Ascending aorta (tissue), 2 donors: ENCODE data around the gene BCLAF3. TPM values are rescaled to one million over a fixed set of nuclear protein-coding genes. Genes with fewer than 3 reads are reported as not detected.

Experiments used
- DNase-seq, 2 donors: peaks; one replicate each; pipeline ENCODE4 v3.0.0-alpha.2; 2019; ENCODE audit warnings: low spot score in 2 of 2
- H3K27ac ChIP-seq, 2 donors: fragments of 200-600 bp; sonication (generic); one replicate each; pipeline ENCODE4 v1.5.1; 2016 to 2017; ENCODE audit warnings: mild to moderate bottlenecking in 1 of 2
- H3K27me3 ChIP-seq: fragments of 200-600 bp; sonication (generic); one replicate; pipeline ENCODE4 v1.5.1; 2017
- H3K36me3 ChIP-seq, 2 donors: fragments of 200-600 bp; sonication (generic); one replicate each; pipeline ENCODE4 v1.5.1; 2016
- H3K4me1 ChIP-seq, 2 donors: fragments of 200-600 bp; sonication (generic); one replicate each; pipeline ENCODE4 v1.5.1; 2016 to 2017; ENCODE audit warnings: mild to moderate bottlenecking in 1 of 2
- H3K4me3 ChIP-seq, 2 donors: fragments of 200-600 bp; sonication (generic); one replicate each; pipeline ENCODE4 v1.5.1; 2016 to 2017; ENCODE audit warnings: mild to moderate bottlenecking in 1 of 2
- H3K9me3 ChIP-seq, 2 donors: fragments of 200-600 bp; sonication (generic); one replicate each; pipeline ENCODE4 v1.5.1; 2016
- intact Hi-C: fragments of 100-400 bp; cut with DNase I; formaldehyde crosslinking; loops from one replicate; pipeline ENCODE4 v1.15.1; 2023
- total RNA-seq: library from RNA; depleted of rRNA; stranded (reverse); fragments of >200 nt; gene quantifications from one replicate; pipeline ENCODE4 v1.1.0, GENCODE V29; 2016
- TF ChIP-seq, protein P1 (sequence below), 3 experiments: fragments of 200-600 bp in 2 of 3; fragments of 450-650 bp in 1 of 3; sonication (generic) in 2 of 3; IDR thresholded peaks; one replicate each; pipeline ENCODE4 v1.5.1; 2016 to 2019; ENCODE audit warnings: antibody characterized with exemption in 3 of 3, mild to moderate bottlenecking in 1 of 3, moderate library complexity in 1 of 3

The BCLAF3 gene
- total RNA-seq, 1 donor from 2014 or later: 5.0 TPM

DNA sequence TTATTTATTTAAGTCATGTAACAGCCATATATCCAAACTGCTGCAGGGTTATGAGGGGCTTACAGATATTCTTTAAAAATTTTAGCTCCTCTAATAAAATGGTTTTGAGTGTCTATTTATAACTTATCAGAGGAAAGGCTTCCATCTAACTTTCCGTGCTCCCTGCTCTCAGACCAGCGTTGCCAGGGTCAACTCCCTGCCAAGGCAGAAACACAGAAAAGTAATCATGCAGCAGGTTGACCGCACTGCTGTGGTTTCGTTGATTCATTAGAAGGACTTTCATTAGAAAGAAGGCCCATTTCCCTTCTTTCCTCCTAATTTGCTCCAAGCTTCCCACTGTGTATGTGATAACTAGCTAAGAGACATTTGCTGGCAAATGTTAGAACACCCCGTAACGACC, 33.9 kb downstream of the BCLAF3 start:
- no peaks in the 10 kb centered on the region for H3K27me3 ChIP-seq
- TF ChIP-seq, protein P1, sequence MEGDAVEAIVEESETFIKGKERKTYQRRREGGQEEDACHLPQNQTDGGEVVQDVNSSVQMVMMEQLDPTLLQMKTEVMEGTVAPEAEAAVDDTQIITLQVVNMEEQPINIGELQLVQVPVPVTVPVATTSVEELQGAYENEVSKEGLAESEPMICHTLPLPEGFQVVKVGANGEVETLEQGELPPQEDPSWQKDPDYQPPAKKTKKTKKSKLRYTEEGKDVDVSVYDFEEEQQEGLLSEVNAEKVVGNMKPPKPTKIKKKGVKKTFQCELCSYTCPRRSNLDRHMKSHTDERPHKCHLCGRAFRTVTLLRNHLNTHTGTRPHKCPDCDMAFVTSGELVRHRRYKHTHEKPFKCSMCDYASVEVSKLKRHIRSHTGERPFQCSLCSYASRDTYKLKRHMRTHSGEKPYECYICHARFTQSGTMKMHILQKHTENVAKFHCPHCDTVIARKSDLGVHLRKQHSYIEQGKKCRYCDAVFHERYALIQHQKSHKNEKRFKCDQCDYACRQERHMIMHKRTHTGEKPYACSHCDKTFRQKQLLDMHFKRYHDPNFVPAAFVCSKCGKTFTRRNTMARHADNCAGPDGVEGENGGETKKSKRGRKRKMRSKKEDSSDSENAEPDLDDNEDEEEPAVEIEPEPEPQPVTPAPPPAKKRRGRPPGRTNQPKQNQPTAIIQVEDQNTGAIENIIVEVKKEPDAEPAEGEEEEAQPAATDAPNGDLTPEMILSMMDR (IDR thresholded peaks at IDR 0.05): no peak
- no peaks in the 10 kb centered on the region for H3K9me3 ChIP-seq
- H3K27ac ChIP-seq: no peak overlapping the region
- intact Hi-C loops: no loop called here
- H3K36me3 ChIP-seq: peaks cover 0 to 3% of the 10 kb centered on the region in 2 donors
- no peaks in the 10 kb centered on the region for H3K4me1 ChIP-seq
- no peak overlapping the region for H3K4me3 ChIP-seq
- no peak for DNase-seq

DNA sequence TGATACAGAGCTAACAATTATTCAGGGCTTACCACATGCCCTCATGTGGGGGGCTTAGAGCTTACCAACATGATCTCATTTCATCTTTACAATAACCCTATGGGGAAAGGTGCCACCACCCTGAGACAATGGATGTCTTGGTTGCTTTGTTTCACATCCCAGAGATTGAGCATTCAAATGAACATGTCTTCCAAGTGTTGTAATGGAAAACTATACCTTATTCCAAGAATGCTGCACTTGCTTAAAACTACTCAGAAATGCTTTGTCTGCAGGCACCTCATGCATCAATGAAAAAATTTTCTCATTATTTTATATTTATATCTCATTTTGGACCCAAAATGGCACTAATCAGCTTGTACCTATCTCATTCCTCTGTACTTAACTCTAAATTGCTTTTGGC, 34.6 kb downstream of the BCLAF3 start:
- Histone ChIP-seq H3K27ac (no peak overlapping the region), H3K4me1 (no peaks in the 10 kb centered on the region), H3K36me3 (peaks cover 0 to 3% of the 10 kb centered on the region in 2 donors), H3K9me3 (no peaks in the 10 kb centered on the region), H3K4me3 (no peak overlapping the region), H3K27me3 (no peaks in the 10 kb centered on the region)
- no peak for DNase-seq
- TF ChIP-seq, protein P1 (IDR thresholded peaks at IDR 0.05): no peak
- intact Hi-C loops: no loop called here

DNA sequence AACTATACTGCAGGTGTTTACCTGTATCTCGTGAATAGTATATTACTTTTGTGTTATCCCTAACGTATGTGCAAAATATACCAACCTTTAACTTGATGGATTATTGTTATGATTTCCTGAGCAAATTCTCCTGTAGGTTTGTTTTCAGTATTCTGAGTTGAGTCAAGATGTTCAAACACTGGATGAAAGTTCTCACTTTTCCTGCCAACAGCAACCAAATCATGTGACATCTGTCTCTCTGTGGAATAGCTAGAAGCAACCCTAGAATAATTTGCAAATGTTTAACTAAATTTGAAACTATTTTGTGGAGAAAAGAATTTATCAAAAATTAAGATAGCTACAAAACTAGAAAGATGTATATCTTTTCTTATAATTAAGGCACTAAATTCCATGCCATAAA, 35.6 kb downstream of the BCLAF3 start:
- Histone ChIP-seq H3K4me3 (no peak overlapping the region), H3K27me3 (no peaks in the 10 kb centered on the region), H3K4me1 (no peaks in the 10 kb centered on the region), H3K9me3 (no peaks in the 10 kb centered on the region), H3K36me3 (peaks cover 0 to 3% of the 10 kb centered on the region in 2 donors), H3K27ac (no peak overlapping the region)
- TF ChIP-seq, protein P1 (IDR thresholded peaks at IDR 0.05): no peak
- intact Hi-C loops: no loop called here
- no peak for DNase-seq

DNA sequence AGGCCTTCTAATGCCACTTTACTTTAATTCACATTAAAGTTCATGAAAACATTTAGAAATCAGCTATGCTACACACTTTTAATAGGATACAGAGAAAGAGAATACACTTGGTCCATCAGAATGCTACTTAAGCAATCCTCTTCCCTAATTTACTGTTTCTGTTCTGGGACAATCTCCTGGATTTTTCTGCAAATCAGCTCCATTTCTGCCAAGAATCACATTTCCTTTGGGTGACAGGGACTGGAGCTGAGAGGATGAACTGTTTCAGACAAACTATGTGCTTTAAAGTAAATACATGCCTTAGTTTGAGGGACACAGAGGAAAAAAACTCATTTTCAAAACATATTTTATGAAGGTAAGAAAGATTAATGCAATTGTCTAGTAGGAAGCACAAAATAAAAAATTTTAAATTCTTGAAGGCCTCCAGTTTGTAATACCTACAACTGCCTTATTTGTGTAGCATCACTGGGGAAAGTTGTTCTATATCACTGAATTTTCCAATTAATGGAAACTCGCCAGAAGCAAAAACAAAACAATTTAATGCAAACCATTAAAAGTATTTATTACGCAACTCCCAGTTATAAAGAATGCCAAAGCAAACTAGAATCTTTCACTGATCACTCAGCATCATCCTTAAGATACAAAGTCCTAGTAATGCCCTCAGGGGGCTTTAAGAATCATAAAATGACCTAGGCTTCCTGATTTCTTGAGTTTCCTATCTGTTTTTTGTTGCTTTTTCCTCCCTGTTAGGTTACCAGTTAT, 36.3 kb downstream of the BCLAF3 start:
- intact Hi-C loops: no loop called here
- H3K27me3 ChIP-seq: no peaks in the 10 kb centered on the region
- peaks cover 0 to 3% of the 10 kb centered on the region in 2 donors for H3K36me3 ChIP-seq
- no peak overlapping the region for H3K4me3 ChIP-seq
- TF ChIP-seq, protein P1 (IDR thresholded peaks at IDR 0.05): no peak
- H3K4me1 ChIP-seq: no peaks in the 10 kb centered on the region
- H3K9me3 ChIP-seq: no peaks in the 10 kb centered on the region
- no peak for DNase-seq
- no peak overlapping the region for H3K27ac ChIP-seq

DNA sequence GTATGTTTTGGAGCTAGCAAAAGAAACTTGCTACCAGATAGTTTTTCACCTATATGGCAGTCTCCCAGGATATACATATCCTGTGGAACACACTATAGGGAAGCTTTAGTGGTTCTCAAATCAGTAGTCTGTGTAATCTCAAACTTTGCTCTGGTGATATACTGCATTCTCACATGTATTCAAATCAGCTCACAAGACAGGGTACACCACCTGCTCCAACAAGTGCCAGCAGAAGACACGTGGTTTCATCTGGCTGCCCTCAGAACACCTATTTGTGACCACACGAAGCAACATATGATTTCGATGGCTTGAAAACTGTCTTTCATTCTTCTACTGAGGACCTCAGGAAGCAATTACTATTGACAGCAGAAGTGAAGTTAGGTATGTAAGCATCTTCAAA, 37.7 kb downstream of the BCLAF3 start:
- no peaks in the 10 kb centered on the region for H3K27me3 ChIP-seq
- H3K4me3 ChIP-seq: no peak overlapping the region
- no peaks in the 10 kb centered on the region for H3K9me3 ChIP-seq
- H3K36me3 ChIP-seq: peaks cover 0 to 3% of the 10 kb centered on the region in 2 donors
- no peaks in the 10 kb centered on the region for H3K4me1 ChIP-seq
- TF ChIP-seq, protein P1 (IDR thresholded peaks at IDR 0.05): no peak
- DNase-seq: no peak
- no peak overlapping the region for H3K27ac ChIP-seq
- intact Hi-C loops: no loop called here
